Measurements from ENCODE around the gene GPC6. TPM values are rescaled to one million over a fixed set of nuclear protein-coding genes. Genes with fewer than 3 reads are reported as not detected.

GPC6 gene
- polyA plus RNA-seq, 1 of the 3 experiments (the other 2 are of a cell fraction) = 6.7 TPM

DNA sequence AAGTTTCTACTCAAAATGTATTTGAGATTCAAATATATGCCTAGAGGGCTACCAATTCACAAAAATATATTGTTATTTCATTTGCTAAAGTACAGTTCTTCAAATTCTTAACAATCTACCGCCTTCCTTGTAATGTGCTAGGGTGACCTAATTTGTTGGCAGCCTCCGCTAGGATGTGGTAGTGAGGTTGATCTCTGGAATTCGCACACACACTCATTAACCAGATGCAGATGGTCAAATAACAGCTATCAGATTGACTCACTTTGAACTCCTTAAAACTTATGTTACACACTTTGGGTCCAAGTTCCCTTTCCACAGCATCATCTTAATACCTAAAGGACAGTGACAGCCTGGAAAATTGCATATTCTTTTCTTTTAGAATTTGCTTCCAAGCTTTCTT is 885.6 kb downstream of the GPC6 start (continued):
- peak; percentile 79; the same call in 1 of the 2 replicates for TF ChIP-seq FOXM1 (IDR thresholded peaks at IDR 0.05; ENCODE audit: low read depth)
- TF ChIP-seq, protein P1, sequence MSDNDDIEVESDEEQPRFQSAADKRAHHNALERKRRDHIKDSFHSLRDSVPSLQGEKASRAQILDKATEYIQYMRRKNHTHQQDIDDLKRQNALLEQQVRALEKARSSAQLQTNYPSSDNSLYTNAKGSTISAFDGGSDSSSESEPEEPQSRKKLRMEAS (IDR thresholded peaks at IDR 0.05; ENCODE audit: low read depth) = peak; percentile 49; the same call in 1 of the 2 replicates
- TF ChIP-seq NFIC (IDR thresholded peaks at IDR 0.05; ENCODE audit: borderline replicate concordance) = peak; percentile 99
- TF ChIP-seq, protein P2, sequence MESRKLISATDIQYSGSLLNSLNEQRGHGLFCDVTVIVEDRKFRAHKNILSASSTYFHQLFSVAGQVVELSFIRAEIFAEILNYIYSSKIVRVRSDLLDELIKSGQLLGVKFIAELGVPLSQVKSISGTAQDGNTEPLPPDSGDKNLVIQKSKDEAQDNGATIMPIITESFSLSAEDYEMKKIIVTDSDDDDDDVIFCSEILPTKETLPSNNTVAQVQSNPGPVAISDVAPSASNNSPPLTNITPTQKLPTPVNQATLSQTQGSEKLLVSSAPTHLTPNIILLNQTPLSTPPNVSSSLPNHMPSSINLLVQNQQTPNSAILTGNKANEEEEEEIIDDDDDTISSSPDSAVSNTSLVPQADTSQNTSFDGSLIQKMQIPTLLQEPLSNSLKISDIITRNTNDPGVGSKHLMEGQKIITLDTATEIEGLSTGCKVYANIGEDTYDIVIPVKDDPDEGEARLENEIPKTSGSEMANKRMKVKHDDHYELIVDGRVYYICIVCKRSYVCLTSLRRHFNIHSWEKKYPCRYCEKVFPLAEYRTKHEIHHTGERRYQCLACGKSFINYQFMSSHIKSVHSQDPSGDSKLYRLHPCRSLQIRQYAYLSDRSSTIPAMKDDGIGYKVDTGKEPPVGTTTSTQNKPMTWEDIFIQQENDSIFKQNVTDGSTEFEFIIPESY (IDR thresholded peaks at IDR 0.05; ENCODE audit: borderline replicate concordance, low read depth) = peak; percentile 51; the same call in 1 of the 2 replicates

DNA sequence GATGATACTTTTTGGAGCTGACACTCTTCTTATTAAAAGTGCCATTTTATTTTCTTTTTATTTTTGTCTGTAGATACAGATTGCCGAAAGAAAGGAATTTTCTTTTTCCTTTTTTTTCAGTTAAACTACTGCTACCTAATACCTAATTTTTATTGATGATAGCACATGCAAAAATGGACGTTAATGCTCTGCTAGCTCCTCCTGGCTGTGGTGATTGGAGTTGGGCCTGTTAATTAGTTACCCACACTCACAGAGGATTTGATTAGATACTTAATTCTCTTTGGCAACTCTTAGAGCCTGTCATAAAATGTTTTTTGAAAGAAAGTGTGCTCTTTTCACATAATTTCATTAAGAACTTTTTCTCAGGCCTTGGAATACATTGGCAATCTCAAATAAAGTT is 886.1 kb downstream of the GPC6 start:
- no peaks in the 10 kb centered on the region for H3K9me3 ChIP-seq
- H3K9me2 ChIP-seq = no peaks in the 10 kb centered on the region
- CTCF ChIA-PET = interaction anchor here (1.0 kb wide), 2 partner anchors 16 to 33 kb away, joined by 3 read pairs; no protein-coding TSS in a partner anchor
- H3K27me3 ChIP-seq (ENCODE audit: insufficient read depth) = no peaks in the 10 kb centered on the region
- H2AFZ ChIP-seq (ENCODE audit: low read depth) = no peak overlapping the region
- DNase-seq = no peak
- H3K27ac ChIP-seq (ENCODE audit: low read depth in 2 of 2, low read length in 1 of 2) = peak overlapping the region in 1 of 2 experiments; percentile 43; a peak in 3 of 4 replicates
- no peaks in the 10 kb centered on the region for H3K36me3 ChIP-seq (replicated peaks in 1 of 2; ENCODE audit: control insufficient read depth in 1 of 2, insufficient read depth in 2 of 2, low read length in 1 of 2)
- H3F3A ChIP-seq (replicated peaks; ENCODE audit: insufficient read depth) = peaks cover 5% of the 10 kb centered on the region
- no peak overlapping the region for H3K4me3 ChIP-seq (ENCODE audit: low read depth in 2 of 2, low read length in 1 of 2)
- POLR2A ChIA-PET = no interaction called here
- H3K4me2 ChIP-seq = no peak overlapping the region
- H4K20me1 ChIP-seq (ENCODE audit: insufficient read depth) = no peaks in the 10 kb centered on the region
- TF ChIP-seq EZH2phosphoT487 (IDR thresholded peaks at IDR 0.05; ENCODE audit: borderline replicate concordance, low read depth) (no peak), RAD21 (IDR thresholded peaks at IDR 0.05; ENCODE audit: low read length) (peak; percentile 28; the same call in 1 of the 2 replicates), MXI1 (IDR thresholded peaks at IDR 0.05; ENCODE audit: low read depth, low read length) (no peak), POLR2AphosphoS5 (IDR thresholded peaks at IDR 0.05; ENCODE audit: low read depth, low read length) (no peak), FOXM1 (IDR thresholded peaks at IDR 0.05; ENCODE audit: low read depth) (no peak), SIN3A (IDR thresholded peaks at IDR 0.05; ENCODE audit: borderline replicate concordance, low read depth, low read length) (no peak), GATA2 (CRISPR knock-in tag; IDR thresholded peaks at IDR 0.05) (no peak), FOXJ3 (CRISPR knock-in tag; IDR thresholded peaks at IDR 0.05) (no peak), YY1 (IDR thresholded peaks at IDR 0.05; ENCODE audit: low read depth) (no peak), GABPA (IDR thresholded peaks at IDR 0.05; ENCODE audit: low read depth) (no peak)
- TF ChIP-seq, protein P3, sequence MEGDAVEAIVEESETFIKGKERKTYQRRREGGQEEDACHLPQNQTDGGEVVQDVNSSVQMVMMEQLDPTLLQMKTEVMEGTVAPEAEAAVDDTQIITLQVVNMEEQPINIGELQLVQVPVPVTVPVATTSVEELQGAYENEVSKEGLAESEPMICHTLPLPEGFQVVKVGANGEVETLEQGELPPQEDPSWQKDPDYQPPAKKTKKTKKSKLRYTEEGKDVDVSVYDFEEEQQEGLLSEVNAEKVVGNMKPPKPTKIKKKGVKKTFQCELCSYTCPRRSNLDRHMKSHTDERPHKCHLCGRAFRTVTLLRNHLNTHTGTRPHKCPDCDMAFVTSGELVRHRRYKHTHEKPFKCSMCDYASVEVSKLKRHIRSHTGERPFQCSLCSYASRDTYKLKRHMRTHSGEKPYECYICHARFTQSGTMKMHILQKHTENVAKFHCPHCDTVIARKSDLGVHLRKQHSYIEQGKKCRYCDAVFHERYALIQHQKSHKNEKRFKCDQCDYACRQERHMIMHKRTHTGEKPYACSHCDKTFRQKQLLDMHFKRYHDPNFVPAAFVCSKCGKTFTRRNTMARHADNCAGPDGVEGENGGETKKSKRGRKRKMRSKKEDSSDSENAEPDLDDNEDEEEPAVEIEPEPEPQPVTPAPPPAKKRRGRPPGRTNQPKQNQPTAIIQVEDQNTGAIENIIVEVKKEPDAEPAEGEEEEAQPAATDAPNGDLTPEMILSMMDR (IDR thresholded peaks at IDR 0.05) = peak; percentile 34
- TF ChIP-seq, protein P2 (IDR thresholded peaks at IDR 0.05; ENCODE audit: borderline replicate concordance, low read depth) = no peak
- no peaks in the 10 kb centered on the region for H3K79me2 ChIP-seq (ENCODE audit: insufficient read depth)
- 74% methylated on average over 2 of the region's 2 CpGs for WGBS (ENCODE audit: low lambda C conversion rate)
- H3K4me1 ChIP-seq (ENCODE audit: control insufficient read depth in 1 of 2, insufficient read depth in 2 of 2, low read depth in 1 of 2, low read length in 1 of 2) = peaks cover 0 to 7% of the 10 kb centered on the region in 2 experiments; a peak in 2 of 4 replicates
- no peak overlapping the region for H3K9ac ChIP-seq
